Measurements from ENCODE around the gene FAT1. TPM values are rescaled to one million over a fixed set of nuclear protein-coding genes. Genes with fewer than 3 reads are reported as not detected.
"Not testable (repeated sequence)": the region's sequence is repeated elsewhere in the genome, so short reads cannot be mapped to it uniquely, and the experiment has no call there.

The FAT1 gene
- total and polyA plus RNA-seq, 2 donors (not counting 3 experiments of a cell fraction or from before 2014, with no cell fraction given) = 9.2 to 9.8 TPM

DNA sequence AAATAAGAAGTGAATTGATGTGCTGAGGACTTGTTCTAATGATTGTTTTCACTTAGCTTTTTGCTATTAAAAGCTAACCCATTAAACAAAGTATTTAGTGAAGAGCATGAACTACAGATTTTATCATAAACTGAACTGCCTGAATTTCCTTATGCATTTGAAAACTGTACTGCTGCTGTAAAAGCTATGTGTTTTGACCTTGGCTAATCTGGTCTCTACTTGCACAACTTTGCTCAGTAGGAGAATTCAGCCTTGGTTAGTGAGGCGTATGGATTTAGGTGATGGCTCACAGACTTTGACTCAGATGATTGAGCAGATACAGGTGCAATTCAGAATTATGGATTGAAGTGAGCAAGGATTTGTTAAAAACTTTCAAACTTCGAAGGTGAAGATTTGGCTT is 38.7 kb upstream of the FAT1 start:
- H3K27me3 ChIP-seq (ENCODE audit: control insufficient read depth in 2 of 2, insufficient read depth in 2 of 2, low read length in 2 of 2) = no peaks in the 10 kb centered on the region
- H3K27ac ChIP-seq (ENCODE audit: insufficient read depth, low read depth, low read length) = no peak overlapping the region
- H3K9me3 ChIP-seq (replicated peaks; ENCODE audit: control insufficient read depth, insufficient read depth, low read length) = no peaks in the 10 kb centered on the region
- dilution Hi-C loops (cut with MboI; ENCODE audit: extremely low pct_ligation_motif_present, low sequenced_read_pairs) (no loop called here), intact Hi-C loops (cut with micrococcal nuclease) (no loop called here)
- TF ChIP-seq JUN (IDR thresholded peaks at IDR 0.05; ENCODE audit: borderline replicate concordance, insufficient read depth, insufficient read length, low read depth) (no peak), EZH2 (IDR thresholded peaks at IDR 0.05; ENCODE audit: borderline replicate concordance, low read depth, low read length, severe bottlenecking) (no peak), POLR2AphosphoS5 (IDR thresholded peaks at IDR 0.05; ENCODE audit: insufficient read depth, low read depth, low read length) (no peak), GATA2 (IDR thresholded peaks at IDR 0.05; ENCODE audit: insufficient read depth, insufficient read length, low read depth, low read length) (no peak), FOS (IDR thresholded peaks at IDR 0.05; ENCODE audit: borderline replicate concordance, insufficient read depth, low read length) (no peak)
- no peaks in the 10 kb centered on the region for H3K4me1 ChIP-seq (ENCODE audit: control insufficient read depth, extremely low read depth, insufficient read depth, low read length)
- ChIA-PET POLR2A (no interaction called here), CTCF (no interaction called here)
- BruUV-seq (replicated peaks) = no TSS peak
- H3K36me3 ChIP-seq (ENCODE audit: control insufficient read depth in 2 of 2, extremely low read depth in 1 of 2, insufficient read depth in 2 of 2, low read length in 2 of 2) = no peaks in the 10 kb centered on the region
- H2AFZ ChIP-seq (ENCODE audit: low read depth, low read length) = no peak overlapping the region
- no peak overlapping the region for H3K4me2 ChIP-seq (ENCODE audit: insufficient read depth, low read length)
- no peak overlapping the region for H3K4me3 ChIP-seq (replicated peaks in 1 of 3; ENCODE audit: insufficient read depth in 1 of 3, low read depth in 1 of 3, low read length in 3 of 3)
- H3K9me1 ChIP-seq (replicated peaks; ENCODE audit: control insufficient read depth, extremely low read depth, insufficient read depth, low read length) = no peaks in the 10 kb centered on the region
- H4K20me1 ChIP-seq (replicated peaks; ENCODE audit: control insufficient read depth, extremely low read depth, insufficient read depth, low read length) = no peaks in the 10 kb centered on the region
- FAIRE-seq (no peak), DNase-seq (ENCODE audit: low read depth, low spot score) (no peak)
- no peaks in the 10 kb centered on the region for H3K79me2 ChIP-seq (ENCODE audit: control insufficient read depth, insufficient read depth, low read length)
- no peak overlapping the region for H3K9ac ChIP-seq (replicated peaks; ENCODE audit: extremely low read depth, insufficient read depth, low read length)

DNA sequence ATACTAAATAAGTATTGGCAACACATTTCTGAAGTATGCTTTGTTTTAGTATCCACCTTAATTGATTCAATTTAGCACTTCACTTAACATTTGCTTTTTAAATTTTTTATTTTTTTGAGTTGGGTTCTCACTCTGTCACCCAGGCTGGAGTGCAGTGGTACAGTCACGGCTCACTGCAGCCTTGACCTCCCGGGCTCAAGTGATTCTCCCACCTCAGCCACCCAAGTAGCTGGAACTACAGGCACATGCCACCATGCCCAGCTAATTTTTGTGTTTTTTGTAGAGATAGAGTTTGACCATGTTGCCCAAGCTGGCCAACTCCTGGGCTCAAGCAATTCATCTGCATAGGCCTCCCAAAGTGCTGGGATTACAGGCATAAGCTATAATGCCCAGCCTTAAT is 38.3 kb upstream of the FAT1 start:
- H3K36me3 ChIP-seq (ENCODE audit: control insufficient read depth in 2 of 2, extremely low read depth in 1 of 2, insufficient read depth in 2 of 2, low read length in 2 of 2); H4K20me1 ChIP-seq (replicated peaks; ENCODE audit: control insufficient read depth, extremely low read depth, insufficient read depth, low read length); H3K9me1 ChIP-seq (replicated peaks; ENCODE audit: control insufficient read depth, extremely low read depth, insufficient read depth, low read length); intact Hi-C loops (cut with micrococcal nuclease); DNase-seq (ENCODE audit: low read depth, low spot score); H3K4me2 ChIP-seq (ENCODE audit: insufficient read depth, low read length); H3K9me3 ChIP-seq (replicated peaks; ENCODE audit: control insufficient read depth, insufficient read depth, low read length); H3K79me2 ChIP-seq (ENCODE audit: control insufficient read depth, insufficient read depth, low read length); H3K27me3 ChIP-seq (ENCODE audit: control insufficient read depth in 2 of 2, insufficient read depth in 2 of 2, low read length in 2 of 2); H2AFZ ChIP-seq (ENCODE audit: low read depth, low read length); H3K27ac ChIP-seq (ENCODE audit: insufficient read depth, low read depth, low read length); H3K4me3 ChIP-seq (replicated peaks in 1 of 3; ENCODE audit: insufficient read depth in 1 of 3, low read depth in 1 of 3, low read length in 3 of 3); dilution Hi-C loops (cut with MboI; ENCODE audit: extremely low pct_ligation_motif_present, low sequenced_read_pairs); H3K4me1 ChIP-seq (ENCODE audit: control insufficient read depth, extremely low read depth, insufficient read depth, low read length); POLR2A ChIA-PET; BruUV-seq (replicated peaks); CTCF ChIA-PET; H3K9ac ChIP-seq (replicated peaks; ENCODE audit: extremely low read depth, insufficient read depth, low read length); FAIRE-seq: not testable (repeated sequence)
